ENCODE data around the gene MMADHC. TPM values are rescaled to one million over a fixed set of nuclear protein-coding genes. Genes with fewer than 3 reads are reported as not detected.
A peak's percentile ranks its signal among the peaks of the same experiment; 100 is the strongest.

Gene MMADHC
- total and polyA plus RNA-seq, 8 donors = 34.1 to 129 (median 70.5) TPM

- TF ChIP-seq POLR2AphosphoS5 (IDR thresholded peaks at IDR 0.05) = peak in 1 of 3 donors; percentile 12
- TF ChIP-seq POLR2A (IDR thresholded peaks at IDR 0.05) = no peak
- Histone ChIP-seq H3K27ac (no peak overlapping the region), H3K36me3 (no peaks in the 10 kb centered on the region), H3K27me3 (no peaks in the 10 kb centered on the region), H3K4me3 (no peak overlapping the region), H3K4me1 (peaks cover 4 to 15% (median 11%) of the 10 kb centered on the region in 4 donors), H3K9me3 (no peaks in the 10 kb centered on the region)
- peak; percentile 27 to 40 for DNase-seq
- intact Hi-C loops (cut with DNase I; ENCODE audit: low total_unique reads) = no loop called here
- WGBS, 5 donors = 45 to 68% (median 53%) methylated on average over 1 of the region's 1 CpG
These were observed 24.5 kb upstream of the MMADHC start for GRCh38 chr2:149612122-149612521.

- H3K36me3 ChIP-seq = no peaks in the 10 kb centered on the region
- TF ChIP-seq POLR2AphosphoS5 (IDR thresholded peaks at IDR 0.05) = no peak
- no peak for TF ChIP-seq POLR2A (IDR thresholded peaks at IDR 0.05)
- no peak for TF ChIP-seq CTCF (IDR thresholded peaks at IDR 0.05)
- TF ChIP-seq EP300 (IDR thresholded peaks at IDR 0.05) = no peak
- no peaks in the 10 kb centered on the region for H3K27me3 ChIP-seq
- DNase-seq = peak in 1 of 2 donors; percentile 48
- H3K4me1 ChIP-seq = peaks cover 4 to 15% (median 11%) of the 10 kb centered on the region in 4 donors
- WGBS, 5 donors = 70 to 85% (median 79%) methylated on average over 7 of the region's 7 CpGs
- H3K4me3 ChIP-seq = no peak overlapping the region
- intact Hi-C loops (cut with DNase I; ENCODE audit: low total_unique reads) = no loop called here
- no peaks in the 10 kb centered on the region for H3K9me3 ChIP-seq
- H3K27ac ChIP-seq = no peak overlapping the region
These were observed 23.7 kb upstream of the MMADHC start for GRCh38 chr2:149611100-149611820.

DNA sequence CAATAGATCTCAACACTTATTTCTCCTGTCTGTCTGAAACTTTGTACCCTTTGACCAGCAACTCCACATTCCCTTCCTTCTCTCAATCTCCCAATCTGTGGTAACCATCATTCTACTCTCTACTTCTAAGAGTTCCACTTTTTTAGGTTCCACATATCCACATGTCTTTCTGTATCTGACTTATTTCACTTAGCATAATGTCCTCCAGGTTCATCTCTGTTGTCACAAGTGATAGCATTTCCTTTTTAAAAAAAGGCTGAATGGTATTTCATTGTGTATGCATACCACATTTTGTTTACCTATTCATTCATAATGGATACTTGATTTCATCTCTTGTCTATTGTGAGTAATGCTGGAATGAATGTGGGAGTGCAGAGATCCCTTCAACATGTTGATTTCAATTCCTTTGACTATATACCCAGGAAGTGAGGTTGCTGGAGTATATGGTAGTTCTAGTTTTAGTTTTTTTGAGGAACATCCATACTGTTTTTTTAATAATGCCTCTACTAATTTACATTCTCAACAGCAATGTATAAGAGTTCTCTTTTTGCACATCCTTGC, 18.8 kb upstream of the MMADHC start:
- intact Hi-C loops (cut with DNase I; ENCODE audit: low total_unique reads) = no loop called here
- Histone ChIP-seq H3K4me3 (no peak overlapping the region), H3K27me3 (no peaks in the 10 kb centered on the region), H3K36me3 (no peaks in the 10 kb centered on the region), H3K9me3 (peaks cover 0 to 5% (median 2%) of the 10 kb centered on the region in 4 donors), H3K27ac (no peak overlapping the region), H3K4me1 (no peaks in the 10 kb centered on the region)
- TF ChIP-seq POLR2A (IDR thresholded peaks at IDR 0.05) = no peak
- TF ChIP-seq EP300 (IDR thresholded peaks at IDR 0.05) = no peak
- TF ChIP-seq POLR2AphosphoS5 (IDR thresholded peaks at IDR 0.05) = no peak
- TF ChIP-seq CTCF (IDR thresholded peaks at IDR 0.05) = no peak
- no peak for DNase-seq

GRCh38 chr2:149603248-149603647, 15.7 kb upstream of the MMADHC start:
- no peaks in the 10 kb centered on the region for H3K4me1 ChIP-seq
- whole genome bisulfite sequencing, 5 donors = 86 to 93% (median 90%) methylated on average over 4 of the region's 4 CpGs
- H3K36me3 ChIP-seq = no peaks in the 10 kb centered on the region
- no peak overlapping the region for H3K27ac ChIP-seq
- TF ChIP-seq POLR2A (IDR thresholded peaks at IDR 0.05) (no peak), POLR2AphosphoS5 (IDR thresholded peaks at IDR 0.05) (no peak), EP300 (IDR thresholded peaks at IDR 0.05) (no peak), CTCF (IDR thresholded peaks at IDR 0.05) (no peak)
- intact Hi-C loops (cut with DNase I; ENCODE audit: low total_unique reads) = no loop called here
- H3K9me3 ChIP-seq = peaks cover 0 to 12% (median 3%) of the 10 kb centered on the region in 4 donors
- H3K27me3 ChIP-seq = no peaks in the 10 kb centered on the region
- no peak overlapping the region for H3K4me3 ChIP-seq
- no peak for DNase-seq
